ENCODE data around the gene ZSWIM5. TPM values are rescaled to one million over a fixed set of nuclear protein-coding genes. Genes with fewer than 3 reads are reported as not detected.
A peak's percentile ranks its signal among the peaks of the same experiment; 100 is the strongest.

ZSWIM5 gene
- total and polyA plus RNA-seq, 9 of the 15 experiments (the other 6 are each of a cell fraction or from before 2014, with no cell fraction given), result under 0.01 to 0.07 (median 0.03) TPM; not detected in 3

GRCh38 chr1:45035631-45036301 lies 170.6 kb downstream of the ZSWIM5 start (continued):
- TF ChIP-seq AFF1 (IDR thresholded peaks at IDR 0.05; ENCODE audit: low read depth in 1 of 2, partially characterized antibody in 2 of 2) (no peak), ZNF589 (CRISPR knock-in tag; IDR thresholded peaks at IDR 0.05; ENCODE audit: low read depth) (peak; percentile 68; the same call in 1 of the 2 replicates), MECOM (CRISPR knock-in tag; IDR thresholded peaks at IDR 0.05) (0 out of 2 replicates have a peak, but pooled peaks have one; percentile 49), BRCA1 (IDR thresholded peaks at IDR 0.05) (no peak), BRCA1 (CRISPR knock-in tag; IDR thresholded peaks at IDR 0.05) (no peak), ZHX1 (conservative IDR thresholded peaks at IDR 0.05; ENCODE audit: low read length) (no peak), PHF21A (IDR thresholded peaks at IDR 0.05; ENCODE audit: borderline replicate concordance, low read depth) (no peak), MIER1 (IDR thresholded peaks at IDR 0.05; ENCODE audit: low read depth) (no peak), HMG20A (CRISPR knock-in tag; conservative IDR thresholded peaks at IDR 0.05) (no peak), NCOA6 (IDR thresholded peaks at IDR 0.05) (no peak), CBX2 (IDR thresholded peaks at IDR 0.05; ENCODE audit: insufficient read depth, low read length, poor library complexity, severe bottlenecking) (no peak), ZBTB26 (CRISPR knock-in tag; IDR thresholded peaks at IDR 0.05) (no peak), SOX6 (IDR thresholded peaks at IDR 0.05) (peak; percentile 95), DNMT1 (IDR thresholded peaks at IDR 0.05) (no peak), ZFP36 (IDR thresholded peaks at IDR 0.05; ENCODE audit: low read depth, low read length, partially characterized antibody) (no peak), ZNF133 (CRISPR knock-in tag; IDR thresholded peaks at IDR 0.05) (no peak), PHF20 (IDR thresholded peaks at IDR 0.05; ENCODE audit: partially characterized antibody) (no peak), ARID3B (CRISPR knock-in tag; IDR thresholded peaks at IDR 0.05; ENCODE audit: borderline replicate concordance) (no peak), CEBPG (CRISPR knock-in tag; IDR thresholded peaks at IDR 0.05) (no peak), CEBPG (tag; conservative IDR thresholded peaks at IDR 0.05 in 1 of 2, IDR thresholded peaks at IDR 0.05 in 1 of 2) (no peak)
